HT1080 (cell line): Measurements from ENCODE around the gene SEMA3A. TPM values are rescaled to one million over a fixed set of nuclear protein-coding genes. Genes with fewer than 3 reads are reported as not detected.

Experiments
- DNase-seq: peaks from one replicate; pipeline ENCODE4 v3.0.0-alpha.2; 2015; ENCODE audit warnings: low read depth
- total RNA-seq: library from RNA; depleted of rRNA; stranded (reverse); fragments of >200 nt; shearing (Covaris generic); gene quantifications from 2 replicates; pipeline ENCODE4 v1.2.3, GENCODE V29; 2014

SEMA3A gene
- total RNA-seq, 1 experiment from 2014 or later, result 8.6 TPM

DNA sequence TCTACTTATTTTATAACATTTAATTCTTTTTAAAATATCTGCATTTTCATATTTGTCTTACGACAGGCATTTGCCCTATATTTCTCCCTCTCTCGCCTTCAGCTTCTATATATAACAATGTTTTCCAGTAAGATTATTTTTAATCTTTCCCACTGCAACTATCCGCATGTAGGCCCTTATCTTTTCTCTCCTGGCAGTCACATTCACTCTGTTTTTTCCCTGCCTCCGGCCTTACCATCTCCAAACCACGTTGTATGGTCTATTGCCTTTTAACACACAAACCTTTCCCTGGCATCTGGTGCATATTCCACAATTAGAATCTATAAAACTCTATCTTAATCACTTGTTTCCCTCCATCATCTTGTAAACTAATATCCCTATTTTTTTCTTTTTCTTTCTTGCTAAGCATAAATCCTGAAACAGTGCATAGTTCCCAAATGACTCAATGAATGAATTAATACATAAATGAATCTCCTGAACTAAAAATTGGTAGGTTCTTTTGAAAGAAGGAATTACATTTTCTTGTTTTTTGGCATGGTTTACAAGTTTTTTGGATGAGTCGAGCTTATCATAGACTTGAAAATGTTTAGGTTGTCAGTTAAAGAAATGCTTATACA, 173.2 kb downstream of the SEMA3A start:
- DNase-seq, result no peak

DNA sequence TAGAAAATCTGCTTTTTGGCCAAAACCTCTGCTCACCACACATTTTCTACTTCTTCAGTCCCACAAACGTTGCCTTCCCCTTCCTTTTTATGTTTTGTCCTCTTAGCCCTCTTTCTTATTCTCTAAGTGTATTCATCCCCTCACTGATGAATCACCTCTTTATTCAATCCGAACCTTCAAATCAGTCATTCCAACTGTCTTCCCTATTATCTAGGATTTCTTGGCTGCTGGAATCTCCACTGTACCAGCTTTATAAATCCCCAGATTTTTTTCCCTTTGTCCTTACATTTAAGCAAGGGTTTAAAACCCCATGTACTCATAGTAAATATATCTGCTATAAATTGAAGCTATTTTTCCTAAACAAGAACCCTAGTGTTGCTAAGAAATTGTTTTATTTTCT, 176.9 kb downstream of the SEMA3A start:
- no peak for DNase-seq

GRCh38 chr7:84013616-84014240, 180.9 kb downstream of the SEMA3A start:
- no peak for DNase-seq

DNA sequence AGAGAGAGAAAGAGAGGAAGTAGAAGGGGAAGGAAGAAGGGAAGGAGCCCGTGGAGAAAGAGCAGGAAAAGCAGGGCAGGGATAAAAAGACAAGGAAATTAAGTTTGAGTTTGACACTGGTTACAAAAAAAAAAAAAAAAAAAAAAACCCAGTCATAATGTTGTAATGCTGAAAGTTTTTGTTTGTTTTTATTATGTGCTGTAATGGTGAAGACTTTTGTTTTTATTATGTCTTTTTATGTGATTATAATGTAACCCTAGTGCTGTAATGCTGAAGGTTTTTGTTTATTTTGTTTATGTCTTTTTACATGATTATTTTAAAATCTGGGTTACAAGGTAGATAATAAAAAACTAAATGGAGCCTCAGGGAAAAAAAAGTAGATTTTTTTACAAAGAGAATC, 184.8 kb downstream of the SEMA3A start:
- no peak for DNase-seq

DNA sequence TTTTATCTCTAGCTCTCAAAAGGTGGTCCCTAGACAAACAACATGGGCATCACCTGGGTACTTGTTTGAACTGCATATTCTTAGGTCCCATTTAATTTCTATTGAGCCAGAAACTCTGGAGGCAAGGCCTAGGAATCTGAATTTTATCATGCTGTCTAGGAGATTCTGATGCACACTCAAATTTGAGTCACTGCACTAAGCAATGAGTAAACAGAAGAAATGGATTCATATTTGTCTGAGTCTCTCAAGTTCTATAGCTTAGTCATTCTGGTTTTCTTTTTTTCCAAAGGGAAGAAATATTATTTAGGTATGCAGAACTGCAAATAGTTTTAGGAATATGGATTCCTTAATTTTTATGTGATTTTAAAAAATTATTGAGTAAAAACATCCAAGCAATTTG, 185.5 kb downstream of the SEMA3A start:
- DNase-seq, result peak; percentile 9

- DNase-seq, result no peak
Observed at GRCh38 chr7:84003191-84003590, 191.4 kb downstream of the SEMA3A start.

GRCh38 chr7:84002348-84002747, 192.2 kb downstream of the SEMA3A start:
- DNase-seq, result no peak

DNA sequence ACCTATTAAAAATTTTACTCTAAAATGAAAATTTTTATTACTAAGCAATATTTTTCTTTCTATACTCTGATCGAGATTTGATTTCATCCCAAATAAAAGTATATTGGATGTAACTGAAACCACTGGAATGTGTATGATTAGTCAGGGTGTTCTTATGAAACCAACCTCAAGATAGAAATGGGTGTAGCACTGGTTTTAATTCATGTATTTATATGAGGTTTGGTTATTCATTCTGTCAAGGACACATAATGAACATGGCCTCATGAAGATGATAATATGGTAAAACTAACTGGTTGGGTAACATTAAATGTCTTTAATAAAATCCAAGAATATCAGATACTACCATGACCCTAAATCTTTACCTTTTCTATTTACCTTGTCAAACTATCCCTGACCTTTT, 197.7 kb downstream of the SEMA3A start:
- no peak for DNase-seq

DNA sequence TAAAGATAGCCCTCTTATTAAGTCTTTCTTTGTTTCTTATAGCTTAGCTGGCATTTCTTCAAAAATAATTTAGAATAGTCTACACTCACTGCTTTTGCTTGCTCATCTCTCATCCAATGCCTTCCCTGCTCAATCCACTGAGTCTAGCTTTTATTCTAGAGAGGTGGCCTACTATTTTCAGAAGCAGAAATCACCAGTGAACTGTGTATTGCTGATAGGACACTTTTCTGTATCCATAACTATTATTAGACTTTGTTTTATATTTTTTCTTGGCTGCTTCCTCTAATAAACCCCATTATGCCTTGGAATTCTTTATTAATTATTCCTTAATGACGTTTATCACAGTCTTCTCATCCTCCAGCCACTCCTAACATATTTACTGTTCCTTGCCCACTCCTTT, 206.8 kb downstream of the SEMA3A start:
- no peak for DNase-seq

GRCh38 chr7:83985821-83986220, 208.8 kb downstream of the SEMA3A start:
- no peak for DNase-seq

DNA sequence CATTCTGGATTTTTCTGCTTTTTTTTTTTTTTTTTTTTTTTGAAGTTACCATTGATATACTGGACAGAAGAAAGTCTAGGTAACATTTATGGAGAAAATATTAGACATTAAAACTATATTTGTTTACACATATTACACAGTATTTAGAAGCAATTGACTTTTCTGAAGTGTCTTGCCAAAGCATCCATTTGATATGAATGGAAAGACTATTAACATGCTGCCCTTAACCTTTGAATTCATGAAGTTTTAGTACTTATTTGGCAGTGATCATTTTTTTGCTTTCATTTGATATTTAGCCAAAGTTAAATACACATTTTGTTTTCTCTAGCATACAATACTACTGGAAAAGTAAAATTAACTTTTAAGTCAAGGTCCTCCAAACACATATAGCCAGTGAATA, 210.0 kb downstream of the SEMA3A start:
- DNase-seq, result no peak

GRCh38 chr7:83984076-83984475, 210.5 kb downstream of the SEMA3A start:
- no peak for DNase-seq

- no peak for DNase-seq
Observed at GRCh38 chr7:83983606-83984005, 211.0 kb downstream of the SEMA3A start.

DNA sequence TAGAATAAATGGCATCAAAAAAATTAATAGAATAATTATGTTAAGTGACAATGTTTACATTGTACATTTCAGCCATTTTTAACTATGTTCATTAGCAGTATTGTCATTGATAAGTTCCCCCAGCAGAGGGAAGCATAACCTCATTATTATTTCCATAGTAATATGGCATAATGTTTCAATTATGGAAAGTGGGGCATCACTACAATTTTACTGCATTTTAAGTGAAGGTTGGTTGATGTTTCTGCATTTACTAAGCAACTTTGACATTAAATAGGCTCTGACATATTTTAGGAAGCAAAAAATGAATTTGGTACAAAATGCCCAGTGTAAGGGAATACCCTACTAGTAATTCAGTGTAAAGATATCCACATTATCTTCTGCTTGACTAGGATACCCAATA, 218.3 kb downstream of the SEMA3A start:
- DNase-seq, result peak; percentile 18

GRCh38 chr7:83970081-83970480, 224.5 kb downstream of the SEMA3A start:
- DNase-seq, result no peak

DNA sequence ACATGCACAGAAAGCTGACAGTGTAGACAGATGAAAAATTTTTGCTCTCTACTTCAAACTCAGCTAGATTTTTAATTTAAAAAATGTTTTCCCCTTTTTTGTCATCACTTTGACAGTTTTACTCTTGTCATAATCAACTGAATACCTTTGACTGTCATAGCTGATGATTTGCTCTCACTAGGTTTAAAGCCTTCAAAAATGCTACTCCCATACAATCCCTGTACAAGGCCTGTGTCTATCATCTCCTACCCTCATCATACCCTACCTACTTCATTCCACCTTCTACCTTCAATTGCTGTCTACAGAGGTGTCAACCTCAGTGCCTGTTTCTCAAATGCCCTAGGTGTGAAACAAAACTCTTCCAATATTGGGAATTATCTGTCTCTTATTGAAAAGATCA, 230.3 kb downstream of the SEMA3A start:
- DNase-seq, result no peak

- no peak for DNase-seq
Observed at GRCh38 chr7:83957333-83957732, 237.3 kb downstream of the SEMA3A start.

- DNase-seq, result no peak
Observed at GRCh38 chr7:83956104-83956503, 238.5 kb downstream of the SEMA3A start.

GRCh38 chr7:83952236-83952635, 242.4 kb downstream of the SEMA3A start:
- no peak for DNase-seq

DNA sequence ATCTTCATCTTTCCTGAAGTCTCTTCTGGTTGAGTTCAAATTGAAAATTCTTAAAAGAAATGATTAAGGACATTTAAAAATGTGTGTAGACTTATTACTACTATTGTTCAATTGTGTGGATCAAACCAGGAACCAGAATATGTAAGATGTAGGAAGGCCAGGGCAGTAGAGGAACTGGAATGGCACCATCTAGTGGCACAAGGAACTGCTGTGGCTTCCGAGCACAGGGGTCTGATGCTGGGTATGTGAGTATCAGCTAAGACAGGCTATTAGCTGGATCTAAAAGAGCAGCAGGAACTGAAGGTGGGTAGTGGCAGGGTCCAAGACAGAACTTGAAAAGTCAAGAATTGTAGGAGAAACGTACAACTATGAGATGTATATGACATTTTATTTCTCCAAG, 247.3 kb downstream of the SEMA3A start:
- DNase-seq, result peak; percentile 19

- no peak for DNase-seq
Observed at GRCh38 chr7:83946801-83947200, 247.8 kb downstream of the SEMA3A start.

GRCh38 chr7:83941300-83941699, 253.3 kb downstream of the SEMA3A start:
- DNase-seq, result peak; percentile 12

DNA sequence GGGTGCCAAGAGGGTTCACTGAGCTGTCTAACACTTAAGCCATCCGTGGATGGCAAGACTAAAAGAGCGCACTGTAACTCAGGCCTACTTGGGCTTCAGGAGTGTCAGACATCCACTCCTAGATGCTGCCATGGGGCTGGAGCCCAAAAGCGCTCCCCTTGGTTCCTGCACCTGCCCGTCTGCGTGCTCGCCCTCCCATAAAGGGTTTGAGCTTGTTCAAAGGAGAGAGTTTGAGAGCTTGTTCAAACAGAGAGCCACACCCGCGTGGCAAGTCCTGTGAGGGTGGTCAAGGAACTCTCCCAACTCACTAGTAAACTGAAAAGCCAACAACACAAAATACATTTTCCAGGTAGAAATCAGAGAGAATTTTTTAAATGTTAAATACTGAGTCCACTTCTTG, 256.7 kb downstream of the SEMA3A start:
- no peak for DNase-seq
